HG02678 (cell line): ENCODE results near the gene BRWD1.

ENCODE experiments used
- ATAC-seq: cut with Tn5 transposase; IDR thresholded peaks from one replicate; pipeline ENCODE4 v1.9.1; 2021; ENCODE audit warnings: mild to moderate bottlenecking, moderate library complexity; ENCODE audit not compliant: unreplicated experiment

BRWD1 gene

DNA sequence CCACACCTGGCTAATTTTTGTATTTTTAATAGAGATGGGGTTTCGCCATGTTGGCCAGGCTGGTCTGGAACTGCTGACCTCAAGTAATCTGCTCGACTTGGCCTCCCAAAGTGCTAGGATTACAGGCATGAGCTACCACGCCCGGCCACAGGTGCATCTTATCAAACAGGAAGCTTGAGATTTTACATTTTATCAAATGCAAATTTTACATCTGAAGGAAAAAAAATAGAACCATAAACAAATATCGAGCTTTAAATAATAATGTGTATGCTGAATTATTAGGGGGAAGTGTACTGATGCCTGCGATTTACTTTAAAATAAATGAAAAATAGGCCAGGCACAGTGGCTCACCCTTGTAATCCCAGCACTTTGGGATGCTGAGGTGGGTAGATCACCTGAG is 16.6 kb upstream of the BRWD1 start:
- ATAC-seq = no peak

GRCh38 chr21:39327727-39328126 is 14.3 kb upstream of the BRWD1 start:
- no peak for ATAC-seq

DNA sequence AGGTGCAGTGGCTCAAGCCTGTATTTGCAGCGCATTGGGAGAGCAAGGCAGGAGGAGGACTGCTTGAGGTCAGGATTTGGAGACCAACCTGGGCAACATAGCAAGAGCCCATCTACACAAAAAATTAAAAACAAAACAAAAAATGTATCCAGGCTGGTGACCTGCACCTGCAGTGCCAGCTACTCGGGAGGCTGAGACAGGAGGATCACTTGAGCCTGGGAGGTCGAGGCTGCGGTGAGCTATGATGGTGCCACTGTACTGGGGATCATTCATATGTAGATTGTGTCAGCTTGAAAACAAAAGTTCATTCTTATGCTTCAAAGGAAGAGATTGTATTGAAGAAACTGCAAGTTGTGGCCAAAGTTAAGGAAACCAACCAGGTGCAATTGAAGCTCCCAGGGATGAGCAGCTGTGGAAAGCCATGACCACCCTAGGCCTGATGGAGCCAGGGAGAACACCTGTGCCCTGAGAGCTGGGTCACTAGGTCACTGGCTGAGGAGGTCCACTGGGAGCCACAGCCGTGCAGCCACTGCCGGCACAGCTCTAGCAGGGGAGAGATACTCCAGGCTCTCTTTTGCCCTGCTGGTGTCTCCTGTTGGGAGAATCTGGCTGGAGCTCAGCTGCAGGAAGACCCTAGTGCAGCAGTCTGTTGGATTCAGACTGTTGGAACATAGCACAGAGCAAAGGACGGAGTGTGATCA is 13.3 kb upstream of the BRWD1 start:
- ATAC-seq = no peak

- ATAC-seq = no peak
These were observed 12.0 kb upstream of the BRWD1 start for GRCh38 chr21:39325458-39325857.

DNA sequence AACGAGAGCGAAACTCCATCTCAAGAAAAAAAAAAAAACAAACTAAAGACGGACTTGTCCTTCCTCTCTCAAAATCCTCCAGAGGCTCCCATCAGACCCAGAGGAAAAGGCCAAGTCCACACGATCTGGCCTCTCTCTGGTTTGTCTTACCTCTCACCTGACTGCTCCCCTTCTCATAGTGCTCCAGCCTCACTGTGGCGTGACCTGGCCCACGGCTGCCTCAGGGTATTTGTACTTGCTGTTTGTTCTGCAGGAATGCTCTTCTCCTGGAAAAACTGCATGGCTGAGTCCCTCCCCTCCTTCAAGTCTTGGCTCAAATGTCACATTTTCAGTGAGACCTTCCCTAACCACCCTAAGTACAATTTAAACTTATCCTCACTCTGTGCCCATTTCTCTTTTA is 8.0 kb upstream of the BRWD1 start:
- no peak for ATAC-seq

GRCh38 chr21:39319814-39320332 is 6.4 kb upstream of the BRWD1 start:
- no peak for ATAC-seq

- ATAC-seq = no peak
These were observed 5.9 kb upstream of the BRWD1 start for GRCh38 chr21:39319251-39319756.

DNA sequence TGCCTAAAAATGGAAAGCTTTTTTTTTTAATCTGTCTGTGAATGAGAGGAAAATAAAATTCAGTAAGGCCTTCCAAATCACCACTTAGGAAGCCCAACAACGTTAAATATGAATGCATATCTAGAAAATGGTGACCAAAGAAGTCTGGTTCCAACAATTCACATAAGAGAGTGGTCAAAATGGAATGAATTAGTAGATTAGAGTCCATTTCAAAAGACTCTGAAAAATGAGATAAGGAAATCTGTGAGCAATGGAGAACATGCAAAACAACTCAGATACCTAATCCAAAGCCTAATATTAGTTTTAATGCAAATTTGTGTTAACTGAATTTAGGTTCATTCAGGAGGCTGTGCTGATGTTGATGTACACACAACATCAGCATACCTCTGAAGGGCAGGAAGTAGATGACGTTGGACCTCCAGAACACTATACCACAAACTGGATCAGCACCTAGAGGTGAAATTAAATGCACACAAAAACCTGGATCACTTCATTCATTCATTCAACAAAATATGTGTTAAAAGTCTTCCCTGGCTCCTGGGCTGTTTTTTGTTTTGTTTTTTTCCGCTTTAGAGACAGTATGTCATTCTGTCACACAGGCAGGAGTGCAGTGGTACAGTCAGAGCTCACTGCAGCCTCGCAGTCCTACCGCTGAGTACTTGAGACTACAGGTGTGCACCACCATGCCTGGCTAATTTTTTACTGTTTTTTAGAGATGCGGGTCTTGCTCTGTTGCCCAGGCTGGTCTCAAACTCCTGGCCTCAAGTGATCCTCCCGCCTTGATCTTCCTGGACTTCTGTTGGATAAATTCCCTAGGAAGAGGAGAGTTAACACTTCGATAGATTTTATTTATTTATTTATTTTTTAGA is 4.9 kb upstream of the BRWD1 start:
- no peak for ATAC-seq

DNA sequence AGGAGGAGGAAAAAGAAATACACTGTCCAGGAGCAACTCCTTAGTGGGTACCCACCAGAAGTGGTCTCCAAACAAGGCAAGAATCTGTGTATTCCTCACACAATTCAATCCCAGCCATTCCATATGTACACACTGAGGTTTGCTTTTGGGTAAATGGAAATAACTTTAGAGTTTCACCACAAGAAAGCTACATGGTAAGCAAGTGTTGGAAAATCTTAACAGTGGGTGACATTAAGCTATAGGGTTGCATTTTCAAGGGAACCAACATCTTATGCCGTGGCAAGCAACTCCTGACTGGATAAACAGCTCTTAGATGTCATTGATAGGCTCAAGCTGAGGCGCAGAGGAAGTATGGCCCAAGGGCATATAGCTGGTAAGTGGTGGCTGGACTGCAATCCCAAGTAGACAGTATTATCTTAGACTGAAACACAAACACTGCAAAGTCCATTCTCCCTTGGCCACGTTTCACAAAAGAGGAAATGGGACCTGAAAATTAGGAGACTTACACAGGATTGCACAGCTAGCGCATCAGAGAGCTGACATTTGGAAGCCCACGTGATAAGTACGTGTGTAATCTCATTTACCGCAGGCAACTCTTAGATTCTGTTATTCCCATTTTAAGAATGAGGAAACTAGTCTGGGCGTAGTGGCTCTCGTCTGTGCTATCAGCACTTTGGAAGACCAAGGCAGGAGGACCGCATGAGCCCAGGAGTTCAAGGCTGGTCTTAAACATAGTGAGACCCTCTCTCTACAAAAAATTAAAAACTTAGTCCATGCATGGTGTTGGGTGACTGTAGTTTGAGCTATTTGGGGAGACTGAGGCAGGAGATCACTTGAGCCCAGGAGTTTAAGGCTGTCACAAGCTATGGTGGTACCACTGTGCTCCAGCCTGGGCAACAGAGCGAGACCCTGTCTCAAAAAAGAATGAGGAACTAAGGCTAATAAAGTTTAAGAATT is 4.0 kb upstream of the BRWD1 start:
- no peak for ATAC-seq

DNA sequence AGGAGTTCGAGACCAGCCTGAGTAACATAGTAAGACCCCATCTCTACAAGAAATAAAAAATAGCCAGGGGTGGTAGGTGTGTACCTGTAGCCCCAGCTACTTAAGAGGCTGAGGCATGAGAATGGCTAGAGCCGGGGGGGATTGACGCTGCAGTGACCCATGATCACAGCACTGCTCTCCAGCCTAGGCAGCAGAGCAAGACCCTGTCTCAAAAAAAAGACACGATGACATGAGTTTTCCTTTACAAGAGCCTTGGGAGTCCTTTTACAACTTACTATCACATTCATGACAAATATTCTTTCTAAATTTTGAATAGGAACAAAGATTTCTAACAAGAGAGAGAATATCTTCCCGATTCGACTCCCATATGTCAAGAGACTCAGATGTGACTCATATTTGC is 3.3 kb upstream of the BRWD1 start:
- no peak for ATAC-seq

DNA sequence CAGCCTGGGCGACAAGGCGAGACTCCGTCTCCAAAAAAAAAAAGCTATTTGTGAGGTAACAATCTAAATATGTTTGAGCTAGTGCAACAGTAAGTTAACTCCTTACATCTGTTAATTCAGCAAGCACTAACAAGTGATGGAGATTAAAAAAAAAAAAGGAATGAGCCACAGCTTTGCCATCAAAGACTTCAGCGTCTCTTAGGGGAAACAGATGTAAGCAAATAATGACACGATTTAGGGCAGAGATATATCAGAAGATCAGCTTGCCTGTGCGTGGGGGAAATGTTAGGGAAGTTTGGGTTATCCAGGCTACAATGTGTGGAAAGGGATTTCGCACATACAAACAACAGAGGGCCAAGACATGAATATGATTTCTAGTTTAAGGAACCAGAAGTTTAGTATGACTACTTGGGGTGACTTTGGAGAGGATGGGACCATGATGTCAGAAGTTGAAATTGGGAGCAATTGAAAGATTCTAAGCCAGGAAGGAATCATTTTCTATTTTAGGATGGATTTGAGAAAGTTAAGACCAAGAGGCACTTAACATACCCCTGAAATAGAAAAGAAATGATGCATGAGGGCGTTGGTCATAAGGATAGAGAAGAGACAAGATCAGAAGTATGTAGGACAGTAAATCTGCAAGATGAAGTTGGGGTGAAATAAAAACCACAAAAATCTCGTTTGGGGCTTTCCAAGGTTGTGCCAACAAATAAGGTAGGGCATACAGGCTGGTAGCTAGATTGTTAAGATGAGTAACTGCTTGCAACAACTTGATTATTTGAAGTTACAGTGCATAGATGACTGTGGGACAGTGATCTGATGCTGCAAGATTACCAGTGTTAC is 2.4 kb upstream of the BRWD1 start:
- ATAC-seq = no peak

DNA sequence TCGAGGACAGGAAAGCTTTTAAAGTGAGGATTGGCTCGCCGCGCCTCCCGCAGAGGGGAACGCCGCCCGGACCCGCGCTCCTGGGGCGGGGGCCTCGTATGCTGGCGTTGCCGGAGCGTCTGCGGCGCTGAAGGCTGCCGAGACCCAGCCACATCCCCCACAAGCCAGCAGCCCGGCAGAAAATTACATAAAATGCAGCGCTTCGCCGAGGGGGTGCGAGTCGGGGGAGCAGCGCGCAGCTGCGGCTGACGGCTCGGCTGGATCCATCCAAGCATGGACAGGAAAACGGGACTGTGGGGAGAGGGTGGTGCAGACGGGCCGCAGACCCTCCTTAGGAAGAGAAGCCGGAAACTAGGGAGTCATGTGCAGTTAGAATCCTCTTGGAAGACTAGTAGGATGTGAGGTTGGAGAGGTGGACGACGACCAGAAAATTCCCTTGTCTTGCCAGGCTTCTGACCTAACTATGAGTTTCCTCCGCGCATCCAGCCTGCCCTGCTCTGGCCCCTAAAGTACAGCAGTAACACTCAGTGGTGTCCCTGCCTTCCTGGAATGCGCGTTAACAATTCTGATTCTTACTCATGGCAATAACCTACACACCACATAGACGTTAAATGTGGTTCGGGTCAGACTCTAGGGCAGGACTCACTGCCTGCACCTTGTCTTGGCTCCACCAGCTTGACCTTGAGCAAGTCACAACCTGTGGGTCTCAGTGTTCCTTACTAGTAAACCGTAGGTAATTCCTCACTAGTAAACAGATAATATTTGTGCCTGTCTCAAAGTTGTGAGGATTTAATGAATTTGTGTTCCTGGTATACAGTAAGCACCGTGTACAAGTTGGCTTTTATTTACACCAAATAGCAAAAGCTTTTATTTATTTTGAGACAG is 953 bp upstream of the BRWD1 start:
- peak; percentile 9 for ATAC-seq

DNA sequence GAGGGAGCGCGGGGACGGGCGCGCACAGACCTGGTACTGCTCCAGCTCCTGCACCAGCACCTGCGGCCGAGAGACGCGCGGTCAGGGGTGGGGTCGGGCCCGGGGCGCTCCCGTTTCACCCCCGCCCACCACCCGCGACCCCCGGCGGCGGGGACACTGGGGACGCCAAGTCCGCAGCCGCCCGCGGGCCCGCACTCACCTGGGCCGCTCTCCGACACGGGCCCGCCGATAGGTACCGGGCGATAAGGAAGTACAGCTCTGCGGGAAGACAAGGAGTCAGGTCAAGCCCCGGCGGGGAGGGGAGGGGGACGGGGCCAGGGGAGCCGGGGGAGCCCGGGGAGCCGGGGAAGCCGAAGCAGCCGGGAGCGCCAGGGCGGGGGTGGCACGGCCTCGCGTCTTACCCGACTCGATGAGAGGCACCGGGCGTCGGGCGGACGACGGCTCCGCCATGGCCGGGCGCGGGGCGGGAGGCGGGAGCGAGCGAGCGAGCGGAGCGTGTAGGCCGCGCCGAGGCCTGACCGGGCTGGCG is 326 bp downstream of the BRWD1 start:
- ATAC-seq = peak; percentile 4

DNA sequence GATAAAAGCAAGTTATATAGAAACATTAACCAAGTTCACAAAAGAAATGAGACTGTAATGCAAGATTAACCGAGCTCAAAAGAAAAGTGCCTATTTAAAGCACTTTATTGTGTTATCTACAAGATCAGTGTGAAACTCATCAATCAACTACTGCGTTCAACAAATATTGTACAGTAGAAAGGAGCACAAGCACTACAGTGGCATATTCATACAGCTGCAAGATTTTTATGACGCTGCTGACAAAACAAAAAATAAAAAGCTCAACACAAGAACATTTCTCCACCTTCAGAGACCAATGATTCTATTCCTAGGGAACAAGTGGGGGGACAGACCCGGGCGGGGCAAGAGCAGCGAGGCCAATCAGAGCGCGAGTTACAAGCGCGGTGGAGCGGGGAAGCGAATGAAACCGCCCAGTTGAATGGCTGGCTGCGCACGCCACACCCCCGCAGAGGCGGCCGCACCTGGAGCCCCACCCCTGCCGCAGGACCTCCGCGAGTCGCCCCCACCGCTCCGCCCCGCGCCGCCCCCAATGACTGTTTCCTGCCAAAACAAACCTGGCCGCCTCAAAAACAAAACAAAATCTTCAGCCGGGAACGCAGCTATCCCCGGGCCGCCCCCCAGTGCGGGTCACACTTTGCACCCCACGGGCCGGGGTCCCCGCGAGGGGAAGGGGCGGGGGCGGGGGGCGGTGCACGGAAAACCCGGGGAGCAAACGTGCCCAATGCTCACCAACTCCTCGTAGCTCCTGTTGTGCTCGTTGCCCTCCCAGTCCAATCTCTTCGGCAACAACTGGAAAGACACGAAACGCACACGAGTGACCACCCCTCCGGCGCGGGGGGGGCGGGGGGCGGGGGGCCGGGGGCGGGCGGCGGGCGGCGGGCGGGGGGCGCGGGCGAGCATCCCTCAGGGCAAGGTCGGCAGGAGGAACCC is 1.1 kb downstream of the BRWD1 start:
- peak; percentile 75 for ATAC-seq

GRCh38 chr21:39311164-39311563 is 2.3 kb downstream of the BRWD1 start:
- no peak for ATAC-seq

GRCh38 chr21:39307466-39307865 is 6.0 kb downstream of the BRWD1 start:
- ATAC-seq = no peak

DNA sequence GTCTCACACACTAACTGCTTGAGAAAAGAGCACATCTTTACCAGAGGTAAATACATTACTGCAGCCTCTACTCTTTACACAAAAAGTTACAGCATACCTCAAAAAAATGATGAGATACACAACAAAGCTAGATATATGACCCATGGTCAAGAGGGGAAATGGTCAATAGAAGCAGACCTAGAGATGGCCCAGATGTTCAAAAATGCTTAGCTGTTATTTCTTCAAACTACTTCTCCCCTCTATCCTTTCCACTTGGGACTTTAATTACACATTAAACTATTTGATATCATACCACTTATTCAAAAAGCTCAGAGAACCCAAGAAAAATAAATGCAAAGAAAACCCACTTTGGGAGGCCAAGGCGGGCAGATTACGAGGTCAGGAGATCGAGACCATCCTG is 12.8 kb downstream of the BRWD1 start:
- ATAC-seq = no peak

DNA sequence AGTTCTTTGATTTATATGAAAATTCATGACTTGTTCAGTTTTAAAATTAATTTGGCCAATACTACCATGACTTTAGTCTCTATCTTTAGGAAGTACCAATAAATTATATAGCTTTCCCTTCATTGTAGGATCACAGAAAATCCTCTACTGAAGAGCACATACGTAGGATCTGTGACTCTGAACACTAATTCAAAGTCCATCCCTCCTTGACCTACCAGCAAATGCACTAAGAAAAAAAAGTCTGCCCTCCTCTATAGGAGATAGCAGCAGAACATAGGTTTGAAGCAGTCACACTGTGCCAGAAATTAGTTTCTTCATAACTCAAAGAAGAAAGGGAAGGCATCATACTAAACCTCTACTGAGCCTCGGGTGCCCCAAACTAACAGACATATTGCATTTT is 16.5 kb downstream of the BRWD1 start:
- ATAC-seq = no peak
